Heart left ventricle (tissue), 13 donors: ENCODE measurements around the gene SFTPD.

ENCODE experiments used
- POLR2A ChIP-seq, 2 donors: fragments of 450-650 bp; IDR thresholded peaks; one replicate each; pipeline ENCODE4 v1.6.1; 2017; ENCODE audit warnings: antibody characterized with exemption in 2 of 2, mild to moderate bottlenecking in 2 of 2, moderate library complexity in 2 of 2
- TF ChIP-seq, protein P1 (sequence below), 12 donors: fragments of 200-600 bp; sonication (generic) in 4 of 12; IDR thresholded peaks; one replicate each; pipeline versions ENCODE4 v1.5.0 to v1.8.0; 2018 to 2022; ENCODE audit warnings: antibody characterized with exemption in 12 of 12, mild to moderate bottlenecking in 5 of 12
- donor health status: ischemic (EF 13 %, LVEDD 7.1; RV severe dilation, severe dysfunction).
- donor health status: DM: no; HTN: yes; CAD: no.
- donor health status: DM: no; HTN: no; CAD: no.
- donor health status: ischemic (EF 25% LVEDD 6.9; RV normal size, moderate dysfunction).
- donor health status: ischemic (EF 25% LVEDD 5.7; RV mildly dilated, moderate dysfunction).
- donor health status: ischemic (EF 35%, LVEDD 5.7; RV mildly dilated, moderate dysfunction).
- donor health status: nonischemic (EF 11% LVEDD 7.7; RV severe dilation, severe dysfunction).
- donor health status: DM: yes; HTN: yes; CAD: no.
- donor health status: PGD.
- donor health status: ischemic (EF 29% LVEDD 5.4; RV normal size, mild dysfunction).
- donor health status: nonischemic (EF 23%, LVEDD 6.1; RV moderate dilation, normal function).

DNA sequence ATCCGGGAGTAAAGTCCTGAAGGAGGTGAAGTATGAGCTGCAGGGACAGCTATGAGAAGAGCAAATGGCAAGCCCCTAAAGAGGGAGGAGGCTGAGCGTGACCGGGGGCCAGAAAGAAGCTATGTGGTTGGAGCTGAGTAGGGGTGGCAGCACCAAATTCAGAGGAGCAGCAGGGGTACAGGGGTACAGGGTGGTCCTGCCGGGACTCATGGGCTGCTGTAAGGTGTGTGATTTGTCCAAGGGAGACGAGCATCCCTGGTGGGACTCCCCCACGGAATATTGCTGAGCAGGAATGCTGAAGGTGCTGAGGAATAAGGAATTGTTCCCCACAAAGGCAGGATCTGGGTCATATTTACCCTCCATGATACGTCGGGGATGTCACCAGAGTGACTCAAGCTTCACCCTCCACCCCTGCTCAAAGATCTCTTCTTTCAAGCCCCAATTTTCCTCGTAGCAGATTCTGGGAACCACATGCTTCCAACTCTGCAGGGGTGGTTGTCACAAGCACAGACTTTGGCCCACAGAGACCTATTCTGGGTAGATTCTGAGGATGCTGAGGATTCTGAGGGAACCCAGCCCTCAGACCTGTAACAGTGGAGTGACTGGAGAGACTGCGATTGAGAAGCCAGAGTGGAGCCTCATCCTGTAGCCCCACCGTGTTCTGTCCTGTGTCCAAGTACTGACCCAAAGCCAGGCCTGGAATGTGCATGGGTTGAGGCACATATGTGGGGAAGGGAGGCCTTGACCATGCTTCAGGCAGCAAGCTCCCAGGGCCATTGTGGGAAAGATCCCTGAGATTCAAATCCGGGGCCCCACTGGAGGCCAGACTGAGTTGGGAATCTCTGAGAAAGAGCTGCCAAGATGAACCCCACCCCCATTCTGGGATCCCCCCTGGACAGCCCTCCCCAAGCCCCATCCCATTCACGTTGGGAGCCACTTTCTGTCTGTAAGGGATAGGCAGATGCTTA lies 4.2 kb downstream of the SFTPD start:
- TF ChIP-seq POLR2A (IDR thresholded peaks at IDR 0.05) = no peak
- TF ChIP-seq, protein P1, sequence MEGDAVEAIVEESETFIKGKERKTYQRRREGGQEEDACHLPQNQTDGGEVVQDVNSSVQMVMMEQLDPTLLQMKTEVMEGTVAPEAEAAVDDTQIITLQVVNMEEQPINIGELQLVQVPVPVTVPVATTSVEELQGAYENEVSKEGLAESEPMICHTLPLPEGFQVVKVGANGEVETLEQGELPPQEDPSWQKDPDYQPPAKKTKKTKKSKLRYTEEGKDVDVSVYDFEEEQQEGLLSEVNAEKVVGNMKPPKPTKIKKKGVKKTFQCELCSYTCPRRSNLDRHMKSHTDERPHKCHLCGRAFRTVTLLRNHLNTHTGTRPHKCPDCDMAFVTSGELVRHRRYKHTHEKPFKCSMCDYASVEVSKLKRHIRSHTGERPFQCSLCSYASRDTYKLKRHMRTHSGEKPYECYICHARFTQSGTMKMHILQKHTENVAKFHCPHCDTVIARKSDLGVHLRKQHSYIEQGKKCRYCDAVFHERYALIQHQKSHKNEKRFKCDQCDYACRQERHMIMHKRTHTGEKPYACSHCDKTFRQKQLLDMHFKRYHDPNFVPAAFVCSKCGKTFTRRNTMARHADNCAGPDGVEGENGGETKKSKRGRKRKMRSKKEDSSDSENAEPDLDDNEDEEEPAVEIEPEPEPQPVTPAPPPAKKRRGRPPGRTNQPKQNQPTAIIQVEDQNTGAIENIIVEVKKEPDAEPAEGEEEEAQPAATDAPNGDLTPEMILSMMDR (IDR thresholded peaks at IDR 0.05) = no peak
